Fibroblast of lung (primary cell): ENCODE data around the gene SEC14L1. TPM values are rescaled to one million over a fixed set of nuclear protein-coding genes. Genes with fewer than 3 reads are reported as not detected.

Experiments used
- DNase-seq, 2 donors: peaks; one replicate each; pipeline versions ENCODE4 v3.0.0 to v3.0.0-alpha.2; 2010; ENCODE audit warnings: low read depth in 2 of 2
- H2AFZ ChIP-seq: 2 replicates; pipeline ENCODE4 v1.5.1; 2012; ENCODE audit warnings: low read length, control low read depth, inconsistent platforms
- H3K27ac ChIP-seq: 2 replicates; pipeline ENCODE4 v1.5.1; 2011; ENCODE audit warnings: low read length, control low read depth; ENCODE audit not compliant: insufficient read depth
- H3K27me3 ChIP-seq: 2 replicates; pipeline ENCODE4 v1.5.1; 2011; ENCODE audit warnings: mild to moderate bottlenecking, low read length; ENCODE audit not compliant: control insufficient read depth, insufficient read depth
- H3K36me3 ChIP-seq: 2 replicates; pipeline ENCODE4 v1.5.1; 2011; ENCODE audit warnings: low read length; ENCODE audit not compliant: control insufficient read depth, insufficient read depth
- H3K4me1 ChIP-seq: 2 replicates; pipeline ENCODE4 v1.5.1; 2011; ENCODE audit warnings: low read length; ENCODE audit not compliant: control insufficient read depth, insufficient read depth; ENCODE audit errors: extremely low read depth
- H3K4me2 ChIP-seq: 2 replicates; pipeline ENCODE4 v1.5.1; 2011; ENCODE audit warnings: low read length, control low read depth; ENCODE audit not compliant: insufficient read depth; ENCODE audit errors: extremely low read depth
- H3K4me3 ChIP-seq, 4 experiments: fragments of 200-600 bp in 1 of 4; sonication (generic) in 1 of 4; replicated peaks in 1 of 4; 2 replicates each; pipeline ENCODE4 v1.5.1; 2011 to 2016; ENCODE audit warnings: low read length in 4 of 4, low read depth in 3 of 4, mild to moderate bottlenecking in 3 of 4, control low read depth in 2 of 4, inconsistent platforms in 1 of 4, mixed read lengths in 1 of 4; ENCODE audit not compliant: insufficient read depth in 1 of 4; ENCODE audit errors: control extremely low read depth in 1 of 4
- H3K79me2 ChIP-seq: 2 replicates; pipeline ENCODE4 v1.5.1; 2012; ENCODE audit warnings: mild to moderate bottlenecking, low read length, inconsistent platforms; ENCODE audit not compliant: control insufficient read depth, insufficient read depth
- H3K9ac ChIP-seq: 2 replicates; pipeline ENCODE4 v1.5.1; 2011; ENCODE audit warnings: mild to moderate bottlenecking, low read length, control low read depth; ENCODE audit not compliant: insufficient read depth
- H3K9me3 ChIP-seq: 2 replicates; pipeline ENCODE4 v1.5.1; 2012; ENCODE audit warnings: low read depth, low read length; ENCODE audit not compliant: control insufficient read depth, insufficient read depth
- H4K20me1 ChIP-seq: 2 replicates; pipeline ENCODE4 v1.5.1; 2011; ENCODE audit warnings: low read length; ENCODE audit not compliant: control insufficient read depth, insufficient read depth; ENCODE audit errors: extremely low read depth
- EZH2 ChIP-seq: IDR thresholded peaks from 2 replicates; pipeline ENCODE4 v1.5.1; 2012; ENCODE audit warnings: low read length, control low read depth, mild to moderate bottlenecking; ENCODE audit errors: missing control alignments
- polyA plus RNA-seq, 2 donors: library from polyadenylated mRNA; depleted of rRNA in 1 of 2; stranded (reverse) in 1 of 2; unstranded in 1 of 2; fragments of >200 nt; gene quantifications; 2 replicates each; pipeline ENCODE4 v1.2.1, GENCODE V29; 2011 to 2012; ENCODE audit warnings: missing spikeins in 1 of 2
- total RNA-seq: library from RNA; depleted of rRNA; stranded (reverse); fragments of >200 nt; gene quantifications from 2 replicates; pipeline ENCODE4 v1.2.1, GENCODE V29; 2014
- TF ChIP-seq, protein P1 (sequence below), 2 donors: IDR thresholded peaks in 1 of 2; conservative IDR thresholded peaks in 1 of 2; 1 replicate in 1 of 2; 2 replicates in 1 of 2; pipeline ENCODE4 v1.5.1; 2011 to 2012; ENCODE audit warnings: low read length in 2 of 2, control low read depth in 1 of 2, inconsistent platforms in 1 of 2, low read depth in 1 of 2, mild to moderate bottlenecking in 1 of 2

The SEC14L1 gene
- total and polyA plus RNA-seq, 2 donors (not counting 1 experiment from before 2014, with no cell fraction given) = 21.1 to 32.9 TPM

DNA sequence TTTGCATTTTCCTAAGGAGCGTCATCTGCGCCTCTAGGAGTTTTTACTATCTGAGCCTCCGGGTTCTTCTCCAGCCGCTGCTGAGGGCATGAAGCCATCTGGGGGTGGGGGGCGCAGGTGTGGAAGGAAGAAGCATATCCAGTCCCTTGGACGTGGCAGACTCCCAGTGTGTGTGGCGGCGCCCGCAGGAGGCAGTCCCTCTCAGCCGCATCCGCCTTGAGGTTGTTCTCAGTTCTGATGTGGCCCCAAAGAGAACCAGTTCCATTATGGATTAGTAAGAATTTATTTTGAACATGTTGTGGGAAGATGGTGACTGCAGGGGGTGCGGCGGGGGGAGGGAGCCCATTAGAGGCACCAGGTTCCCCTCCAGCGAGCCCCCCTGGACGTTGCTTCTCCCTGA, 100.2 kb downstream of the SEC14L1 start:
- no peaks in the 10 kb centered on the region for H3K36me3 ChIP-seq
- TF ChIP-seq, protein P1, sequence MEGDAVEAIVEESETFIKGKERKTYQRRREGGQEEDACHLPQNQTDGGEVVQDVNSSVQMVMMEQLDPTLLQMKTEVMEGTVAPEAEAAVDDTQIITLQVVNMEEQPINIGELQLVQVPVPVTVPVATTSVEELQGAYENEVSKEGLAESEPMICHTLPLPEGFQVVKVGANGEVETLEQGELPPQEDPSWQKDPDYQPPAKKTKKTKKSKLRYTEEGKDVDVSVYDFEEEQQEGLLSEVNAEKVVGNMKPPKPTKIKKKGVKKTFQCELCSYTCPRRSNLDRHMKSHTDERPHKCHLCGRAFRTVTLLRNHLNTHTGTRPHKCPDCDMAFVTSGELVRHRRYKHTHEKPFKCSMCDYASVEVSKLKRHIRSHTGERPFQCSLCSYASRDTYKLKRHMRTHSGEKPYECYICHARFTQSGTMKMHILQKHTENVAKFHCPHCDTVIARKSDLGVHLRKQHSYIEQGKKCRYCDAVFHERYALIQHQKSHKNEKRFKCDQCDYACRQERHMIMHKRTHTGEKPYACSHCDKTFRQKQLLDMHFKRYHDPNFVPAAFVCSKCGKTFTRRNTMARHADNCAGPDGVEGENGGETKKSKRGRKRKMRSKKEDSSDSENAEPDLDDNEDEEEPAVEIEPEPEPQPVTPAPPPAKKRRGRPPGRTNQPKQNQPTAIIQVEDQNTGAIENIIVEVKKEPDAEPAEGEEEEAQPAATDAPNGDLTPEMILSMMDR (conservative IDR thresholded peaks at IDR 0.05 in 1 of 2, IDR thresholded peaks at IDR 0.05 in 1 of 2; ENCODE audit: low read depth in 1 of 2, low read length in 2 of 2) = no peak
- no peak for TF ChIP-seq EZH2
- H4K20me1 ChIP-seq = no peaks in the 10 kb centered on the region
- H3K79me2 ChIP-seq = no peaks in the 10 kb centered on the region
- DNase-seq = no peak
- H3K4me1 ChIP-seq = no peaks in the 10 kb centered on the region
- H2AFZ ChIP-seq = no peak overlapping the region
- H3K27me3 ChIP-seq = no peaks in the 10 kb centered on the region
- no peak overlapping the region for H3K9ac ChIP-seq
- no peak overlapping the region for H3K27ac ChIP-seq
- H3K4me2 ChIP-seq = no peak overlapping the region
- H3K4me3 ChIP-seq = no peak overlapping the region
- H3K9me3 ChIP-seq = no peaks in the 10 kb centered on the region

DNA sequence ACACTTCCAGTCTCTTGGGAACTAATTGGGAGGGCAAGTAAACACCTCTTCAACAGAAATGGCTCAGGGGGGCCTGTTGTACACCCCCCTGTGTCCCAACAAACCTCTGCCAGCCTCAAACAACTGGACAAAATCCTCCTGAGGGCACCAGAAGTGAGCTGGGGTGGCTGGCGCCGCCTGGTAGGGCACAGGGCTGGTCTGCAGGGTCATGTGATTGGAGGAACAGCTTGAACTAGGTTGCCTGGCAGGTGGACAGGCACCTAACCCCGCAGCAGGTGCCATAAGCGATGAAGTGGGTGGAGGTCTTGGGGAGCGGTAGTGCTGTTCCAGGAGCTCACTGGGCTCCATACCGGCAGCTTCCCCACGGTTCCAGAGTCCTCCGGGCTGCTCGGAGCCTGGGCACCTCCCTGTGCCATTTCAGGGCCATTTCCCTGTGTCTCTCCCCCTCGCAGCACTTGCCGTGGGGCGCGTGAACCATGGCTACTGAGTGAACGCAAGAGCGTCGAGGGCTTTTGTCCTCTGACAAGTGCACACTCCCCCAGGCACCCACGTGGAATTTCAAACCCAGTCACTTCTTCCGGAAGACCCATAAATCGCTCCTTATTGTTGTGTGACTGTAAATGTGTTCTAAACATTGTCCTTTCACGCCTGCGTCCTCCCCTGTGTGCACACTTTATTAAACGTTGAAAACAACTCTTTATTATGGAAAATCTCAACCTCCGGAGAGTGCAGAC, 101.5 kb downstream of the SEC14L1 start:
- Histone ChIP-seq H2AFZ (no peak overlapping the region), H3K4me2 (no peak overlapping the region), H4K20me1 (no peaks in the 10 kb centered on the region), H3K27me3 (no peaks in the 10 kb centered on the region), H3K79me2 (no peaks in the 10 kb centered on the region), H3K36me3 (no peaks in the 10 kb centered on the region), H3K9me3 (no peaks in the 10 kb centered on the region), H3K27ac (no peak overlapping the region), H3K4me1 (no peaks in the 10 kb centered on the region), H3K4me3 (no peak overlapping the region), H3K9ac (no peak overlapping the region)
- no peak for DNase-seq
- TF ChIP-seq, protein P1 (conservative IDR thresholded peaks at IDR 0.05 in 1 of 2, IDR thresholded peaks at IDR 0.05 in 1 of 2; ENCODE audit: low read depth in 1 of 2, low read length in 2 of 2) = no peak
- no peak for TF ChIP-seq EZH2

DNA sequence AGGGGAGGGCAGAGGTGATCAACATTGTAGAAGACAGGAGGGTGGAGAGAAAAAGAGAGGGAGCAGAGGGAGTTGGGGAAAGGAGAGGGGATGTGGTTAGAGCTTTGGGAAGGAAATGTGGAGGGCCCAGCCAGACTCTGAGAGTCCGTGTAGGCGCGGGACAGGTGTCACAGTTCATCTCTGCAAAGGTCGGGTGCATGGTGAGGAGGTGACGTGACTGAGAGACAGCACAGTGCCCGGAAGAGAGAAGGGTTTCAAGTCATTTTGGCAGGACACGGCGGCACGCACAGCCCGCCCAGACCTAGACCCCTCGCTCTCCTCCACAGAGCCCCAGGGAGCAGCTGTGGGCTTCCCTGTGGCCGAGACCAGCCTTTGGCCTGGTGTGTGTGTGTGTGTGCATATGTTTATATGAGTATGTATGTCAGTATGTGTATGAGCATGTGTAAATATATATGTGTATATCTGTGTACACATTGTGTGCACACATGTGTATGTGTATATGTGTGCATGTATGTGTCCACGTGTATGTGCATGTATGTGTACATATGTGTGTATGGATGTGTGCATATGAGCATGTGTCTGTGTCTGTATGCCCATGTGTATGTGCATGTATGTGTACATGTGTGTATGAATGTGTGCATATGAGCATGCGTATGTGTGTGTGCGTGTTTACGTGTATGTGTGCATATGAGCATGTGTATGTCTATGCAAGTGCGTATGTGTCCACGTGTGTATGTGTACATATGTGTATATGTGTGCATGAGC, 104.6 kb downstream of the SEC14L1 start:
- H2AFZ ChIP-seq = no peak overlapping the region
- H3K27ac ChIP-seq = no peak overlapping the region
- TF ChIP-seq, protein P1 (conservative IDR thresholded peaks at IDR 0.05 in 1 of 2, IDR thresholded peaks at IDR 0.05 in 1 of 2; ENCODE audit: low read depth in 1 of 2, low read length in 2 of 2) = no peak
- TF ChIP-seq EZH2 = no peak
- no peaks in the 10 kb centered on the region for H3K36me3 ChIP-seq
- DNase-seq = no peak
- no peaks in the 10 kb centered on the region for H3K4me1 ChIP-seq
- H3K27me3 ChIP-seq = no peaks in the 10 kb centered on the region
- no peaks in the 10 kb centered on the region for H4K20me1 ChIP-seq
- no peaks in the 10 kb centered on the region for H3K79me2 ChIP-seq
- H3K4me3 ChIP-seq = no peak overlapping the region
- no peak overlapping the region for H3K9ac ChIP-seq
- no peaks in the 10 kb centered on the region for H3K9me3 ChIP-seq
- no peak overlapping the region for H3K4me2 ChIP-seq
